HCT116 (cell line): ENCODE measurements around the gene SDC1. TPM values are rescaled to one million over a fixed set of nuclear protein-coding genes. Genes with fewer than 3 reads are reported as not detected.

ENCODE experiments used
- ATAC-seq: fragments of 200-7000 bp; cut with Tn5 transposase; 2 replicates; pipeline ENCODE4 v1.9.1; 2020; ENCODE audit warnings: mild to moderate bottlenecking, moderate library complexity
- BruUV-seq: library from RNA; stranded (reverse); fragments of 400-500 nt; replicated peaks from 2 replicates; lab custom pipeline; 2021; lab: Mats Ljungman, UMichigan
- CTCF ChIA-PET: fragments of 300-600 bp; sonication (Branson Sonifier 250); formaldehyde crosslinking; loops from one replicate; lab custom pipeline; 2021; ENCODE audit warnings: antibody characterized with exemption; lab: Charles Lee
- POLR2A ChIA-PET: fragments of 300-600, 350-600 bp; sonication (Branson Sonifier 250); formaldehyde crosslinking; loops from one replicate; lab custom pipeline; 2021; ENCODE audit warnings: antibody characterized with exemption; lab: Charles Lee
- RAD21 ChIA-PET, 2 experiments: fragments of 300-600 bp; sonication (Branson Sonifier 250); formaldehyde crosslinking; loops; one replicate each; lab custom pipeline; 2023; ENCODE audit warnings: low total read pairs in 2 of 2; ENCODE audit not compliant: uncharacterized antibody in 2 of 2, unreplicated experiment in 2 of 2, low non-redundant PET in 1 of 2; lab: Charles Lee
- DNase-seq: peaks from one replicate; pipeline ENCODE4 v3.0.0-alpha.2; 2010; ENCODE audit warnings: low read depth, low spot score
- H2AFZ ChIP-seq: fragments of 200-600 bp; shearing (Covaris generic), sonication (generic); 2 replicates; pipeline ENCODE4 v1.6.1; 2017; ENCODE audit warnings: low read depth, mixed run types, mixed read lengths, antibody characterized with exemption, low read length; ENCODE audit not compliant: poor library complexity, severe bottlenecking
- H3K27ac ChIP-seq: 2 replicates; pipeline ENCODE4 v1.5.1; 2012; ENCODE audit warnings: low read depth, low read length
- H3K27me3 ChIP-seq: fragments of 200-600 bp; sonication (generic); 2 replicates; pipeline ENCODE4 v1.6.1; 2016; ENCODE audit warnings: mixed run types, low read length, mixed read lengths; ENCODE audit not compliant: insufficient read depth
- H3K36me3 ChIP-seq, 2 experiments: fragments of 200-500 bp in 1 of 2; fragments of 200-600 bp in 1 of 2; sonication (Bioruptor generic) in 1 of 2; sonication (generic) in 1 of 2; 2 replicates each; pipeline versions ENCODE4 v1.5.1 to v1.6.1; 2014 to 2016; ENCODE audit warnings: low read length in 2 of 2, inconsistent platforms in 1 of 2, mixed read lengths in 1 of 2, mixed run types in 1 of 2; ENCODE audit not compliant: insufficient read depth in 2 of 2, control insufficient read depth in 1 of 2
- H3K4me1 ChIP-seq, 2 experiments: fragments of 200-600 bp in 1 of 2; sonication (generic) in 1 of 2; 2 replicates each; pipeline versions ENCODE4 v1.5.1 to v1.6.1; 2012 to 2017; ENCODE audit warnings: low read length in 2 of 2, inconsistent platforms in 1 of 2, mild to moderate bottlenecking in 1 of 2, mixed read lengths in 1 of 2, mixed run types in 1 of 2, moderate library complexity in 1 of 2; ENCODE audit not compliant: insufficient read depth in 2 of 2, control insufficient read depth in 1 of 2
- H3K4me2 ChIP-seq: fragments of 200-600 bp; sonication (generic); 2 replicates; pipeline ENCODE4 v1.6.1; 2017; ENCODE audit warnings: mixed run types, low read length, mixed read lengths
- H3K4me3 ChIP-seq, 2 experiments: fragments of 200-600 bp in 1 of 2; sonication (generic) in 1 of 2; replicated peaks in 1 of 2; 2 replicates each; pipeline ENCODE4 v1.5.1; 2011 to 2016; ENCODE audit warnings: low read length in 2 of 2, control low read depth in 1 of 2, low read depth in 1 of 2, mild to moderate bottlenecking in 1 of 2, mixed read lengths in 1 of 2, mixed run types in 1 of 2
- H3K79me2 ChIP-seq: fragments of 200-600 bp; sonication (generic); 2 replicates; pipeline ENCODE4 v1.6.1; 2017; ENCODE audit warnings: mild to moderate bottlenecking, mixed run types, low read length, moderate library complexity, mixed read lengths; ENCODE audit not compliant: insufficient read depth
- H3K9ac ChIP-seq: fragments of 200-600 bp; sonication (generic); 2 replicates; pipeline ENCODE4 v1.6.1; 2016; ENCODE audit warnings: low read length, mixed read lengths
- H3K9me2 ChIP-seq: fragments of 200-600 bp; sonication (generic), shearing (Covaris generic); 2 replicates; pipeline ENCODE4 v1.6.1; 2017; ENCODE audit warnings: mixed run types, mild to moderate bottlenecking, moderate library complexity; ENCODE audit not compliant: insufficient read depth
- H3K9me3 ChIP-seq, 2 experiments: fragments of 200-500 bp in 1 of 2; fragments of 200-600 bp in 1 of 2; sonication (Bioruptor generic) in 1 of 2; sonication (generic) in 1 of 2; 2 replicates each; pipeline ENCODE4 v1.6.1; 2014 to 2017; ENCODE audit warnings: low read length in 2 of 2, mixed read lengths in 2 of 2, inconsistent platforms in 1 of 2, low read depth in 1 of 2, mild to moderate bottlenecking in 1 of 2, mixed run types in 1 of 2, moderate library complexity in 1 of 2; ENCODE audit not compliant: control insufficient read depth in 1 of 2, insufficient read depth in 1 of 2
- H4K20me1 ChIP-seq: fragments of 200-600 bp; sonication (generic), shearing (Covaris generic); 2 replicates; pipeline ENCODE4 v1.6.1; 2017; ENCODE audit warnings: mixed run types, mild to moderate bottlenecking, moderate library complexity; ENCODE audit not compliant: insufficient read depth
- CEBPB ChIP-seq: IDR thresholded peaks from 2 replicates; pipeline ENCODE4 v1.6.1; 2012; ENCODE audit warnings: low read depth
- CTCF ChIP-seq, 3 experiments: fragments of 200-600 bp in 1 of 3; sonication (generic) in 1 of 3; IDR thresholded peaks in 2 of 3; conservative IDR thresholded peaks in 1 of 3; 2 replicates each; pipeline ENCODE4 v1.5.1; 2012 to 2017; ENCODE audit warnings: low read depth in 2 of 3, low read length in 2 of 3, antibody characterized with exemption in 1 of 3, borderline replicate concordance in 1 of 3, control low read depth in 1 of 3, mild to moderate bottlenecking in 1 of 3, mixed read lengths in 1 of 3, mixed run types in 1 of 3, moderate library complexity in 1 of 3; ENCODE audit not compliant: insufficient read depth in 1 of 3
- EGR1 ChIP-seq: IDR thresholded peaks from 2 replicates; pipeline ENCODE4 v1.6.1; 2012; ENCODE audit warnings: low read depth
- ELF1 ChIP-seq: IDR thresholded peaks from 2 replicates; pipeline ENCODE4 v1.6.1; 2012; ENCODE audit warnings: low read depth, borderline replicate concordance
- EZH2 ChIP-seq: fragments of 200-600 bp; sonication (generic); IDR thresholded peaks from 2 replicates; pipeline ENCODE4 v1.6.1; 2017; ENCODE audit warnings: antibody characterized with exemption, mixed run types
- EZH2phosphoT487 ChIP-seq: fragments of 200-600 bp; IDR thresholded peaks from 2 replicates; pipeline ENCODE4 v1.6.1; 2018; ENCODE audit warnings: antibody characterized with exemption, borderline replicate concordance
- JUND ChIP-seq: IDR thresholded peaks from 2 replicates; pipeline ENCODE4 v1.6.1; 2012
- POLR2A ChIP-seq: IDR thresholded peaks from 2 replicates; pipeline ENCODE4 v1.7.0; 2011; ENCODE audit warnings: borderline replicate concordance; ENCODE audit not compliant: insufficient read depth, insufficient read length; ENCODE audit errors: extremely low read depth
- POLR2AphosphoS5 ChIP-seq: IDR thresholded peaks from 2 replicates; pipeline ENCODE4 v1.6.1; 2011; ENCODE audit warnings: mild to moderate bottlenecking, low read depth, low read length, moderate library complexity
- SIN3A ChIP-seq: IDR thresholded peaks from 2 replicates; pipeline ENCODE4 v1.6.1; 2012; ENCODE audit warnings: low read depth
- SRF ChIP-seq: IDR thresholded peaks from 2 replicates; pipeline ENCODE4 v1.6.1; 2012; ENCODE audit warnings: low read depth
- TCF7L2 ChIP-seq: IDR thresholded peaks from 2 replicates; pipeline ENCODE4 v1.7.0; 2011; ENCODE audit warnings: borderline replicate concordance, inconsistent platforms; ENCODE audit not compliant: insufficient read depth, insufficient read length; ENCODE audit errors: extremely low read depth
- YY1 ChIP-seq: IDR thresholded peaks from 2 replicates; pipeline ENCODE4 v1.6.1; 2011; ENCODE audit warnings: low read length, low read depth, moderate library complexity, mild to moderate bottlenecking; ENCODE audit not compliant: insufficient replicate concordance; ENCODE audit errors: extremely low read depth
- ZBTB33 ChIP-seq: IDR thresholded peaks from 2 replicates; pipeline ENCODE4 v1.6.1; 2011; ENCODE audit warnings: mild to moderate bottlenecking, low read length, moderate library complexity; ENCODE audit not compliant: insufficient replicate concordance; ENCODE audit errors: extremely low read depth
- ZFX ChIP-seq: fragments of 450-650 bp; IDR thresholded peaks from 2 replicates; pipeline ENCODE4 v1.6.1; 2017
- intact Hi-C: fragments of 100-400 bp; cut with micrococcal nuclease; formaldehyde crosslinking; loops from 2 replicates; pipeline ENCODE4 v1.10.0; 2022
- total RNA-seq: library from RNA; stranded (reverse); gene quantifications from one replicate; pipeline ENCODE4 v1.2.1, GENCODE V29; 2021; ENCODE audit not compliant: unreplicated experiment
- TF ChIP-seq, protein P1 (sequence below): IDR thresholded peaks from 2 replicates; pipeline ENCODE4 v1.6.1; 2012
- TF ChIP-seq, protein P2 (sequence below): IDR thresholded peaks from 2 replicates; pipeline ENCODE4 v1.6.1; 2012
- TF ChIP-seq, protein P3 (sequence below): IDR thresholded peaks from 2 replicates; pipeline ENCODE4 v1.6.1; 2012; ENCODE audit warnings: low read depth

SDC1 gene
- total RNA-seq, 1 experiment from 2014 or later, result 32.0 TPM

GRCh38 chr2:20216130-20217025 lies 8.6 kb downstream of the SDC1 start:
- Histone ChIP-seq H3K36me3 (no peaks in the 10 kb centered on the region), H3K9me2 (no peaks in the 10 kb centered on the region), H3K9ac (no peak overlapping the region), H3K79me2 (peaks cover 27% of the 10 kb centered on the region), H3K27me3 (no peaks in the 10 kb centered on the region), H3K4me1 (peaks cover 0 to 26% of the 10 kb centered on the region in 2 experiments; a peak in 2 of 4 replicates), H2AFZ (no peak overlapping the region), H3K4me3 (no peak overlapping the region), H3K4me2 (no peak overlapping the region), H3K27ac (no peak overlapping the region; the same call in 1 of the 2 replicates), H3K9me3 (no peaks in the 10 kb centered on the region), H4K20me1 (no peaks in the 10 kb centered on the region)
- DNase-seq, result no peak
- no TSS peak for BruUV-seq
- ChIA-PET RAD21 (no interaction called here), POLR2A (no interaction called here), CTCF (no interaction called here)
- intact Hi-C loops, result no loop called here
- ATAC-seq, result no peak
- TF ChIP-seq CTCF (IDR thresholded peaks at IDR 0.05 in 2 of 3, conservative IDR thresholded peaks at IDR 0.05 in 1 of 3; ENCODE audit: borderline replicate concordance in 1 of 3, insufficient read depth in 1 of 3, low read depth in 2 of 3, low read length in 2 of 3), result no peak
- TF ChIP-seq, protein P1, sequence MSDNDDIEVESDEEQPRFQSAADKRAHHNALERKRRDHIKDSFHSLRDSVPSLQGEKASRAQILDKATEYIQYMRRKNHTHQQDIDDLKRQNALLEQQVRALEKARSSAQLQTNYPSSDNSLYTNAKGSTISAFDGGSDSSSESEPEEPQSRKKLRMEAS, result no peak
- TF ChIP-seq SRF, result no peak
- no peak for TF ChIP-seq POLR2AphosphoS5
- TF ChIP-seq CEBPB, result no peak
- TF ChIP-seq SIN3A, result no peak
- TF ChIP-seq, protein P2, sequence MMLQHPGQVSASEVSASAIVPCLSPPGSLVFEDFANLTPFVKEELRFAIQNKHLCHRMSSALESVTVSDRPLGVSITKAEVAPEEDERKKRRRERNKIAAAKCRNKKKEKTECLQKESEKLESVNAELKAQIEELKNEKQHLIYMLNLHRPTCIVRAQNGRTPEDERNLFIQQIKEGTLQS, result no peak
- TF ChIP-seq TCF7L2, result no peak
- TF ChIP-seq JUND, result no peak
- TF ChIP-seq EZH2, result no peak
- no peak for TF ChIP-seq ZFX
- TF ChIP-seq, protein P3, sequence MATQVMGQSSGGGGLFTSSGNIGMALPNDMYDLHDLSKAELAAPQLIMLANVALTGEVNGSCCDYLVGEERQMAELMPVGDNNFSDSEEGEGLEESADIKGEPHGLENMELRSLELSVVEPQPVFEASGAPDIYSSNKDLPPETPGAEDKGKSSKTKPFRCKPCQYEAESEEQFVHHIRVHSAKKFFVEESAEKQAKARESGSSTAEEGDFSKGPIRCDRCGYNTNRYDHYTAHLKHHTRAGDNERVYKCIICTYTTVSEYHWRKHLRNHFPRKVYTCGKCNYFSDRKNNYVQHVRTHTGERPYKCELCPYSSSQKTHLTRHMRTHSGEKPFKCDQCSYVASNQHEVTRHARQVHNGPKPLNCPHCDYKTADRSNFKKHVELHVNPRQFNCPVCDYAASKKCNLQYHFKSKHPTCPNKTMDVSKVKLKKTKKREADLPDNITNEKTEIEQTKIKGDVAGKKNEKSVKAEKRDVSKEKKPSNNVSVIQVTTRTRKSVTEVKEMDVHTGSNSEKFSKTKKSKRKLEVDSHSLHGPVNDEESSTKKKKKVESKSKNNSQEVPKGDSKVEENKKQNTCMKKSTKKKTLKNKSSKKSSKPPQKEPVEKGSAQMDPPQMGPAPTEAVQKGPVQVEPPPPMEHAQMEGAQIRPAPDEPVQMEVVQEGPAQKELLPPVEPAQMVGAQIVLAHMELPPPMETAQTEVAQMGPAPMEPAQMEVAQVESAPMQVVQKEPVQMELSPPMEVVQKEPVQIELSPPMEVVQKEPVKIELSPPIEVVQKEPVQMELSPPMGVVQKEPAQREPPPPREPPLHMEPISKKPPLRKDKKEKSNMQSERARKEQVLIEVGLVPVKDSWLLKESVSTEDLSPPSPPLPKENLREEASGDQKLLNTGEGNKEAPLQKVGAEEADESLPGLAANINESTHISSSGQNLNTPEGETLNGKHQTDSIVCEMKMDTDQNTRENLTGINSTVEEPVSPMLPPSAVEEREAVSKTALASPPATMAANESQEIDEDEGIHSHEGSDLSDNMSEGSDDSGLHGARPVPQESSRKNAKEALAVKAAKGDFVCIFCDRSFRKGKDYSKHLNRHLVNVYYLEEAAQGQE, result no peak
- no peak for TF ChIP-seq EZH2phosphoT487
- no peak for TF ChIP-seq ELF1
- TF ChIP-seq POLR2A, result no peak
- no peak for TF ChIP-seq EGR1
- no peak for TF ChIP-seq ZBTB33
- no peak for TF ChIP-seq YY1
